CD4-positive, alpha-beta T cell treated with Interleukin-6 for 4 hours (primary cell): ENCODE measurements around the gene AWAT2.
"Not testable (repeated sequence)": the region's sequence is repeated elsewhere in the genome, so short reads cannot be mapped to it uniquely, and the experiment has no call there.

Source experiments
- DNase-seq: peaks from one replicate; pipeline ENCODE4 v3.0.0-alpha.2; 2020; ENCODE audit warnings: mixed read lengths

The AWAT2 gene

DNA sequence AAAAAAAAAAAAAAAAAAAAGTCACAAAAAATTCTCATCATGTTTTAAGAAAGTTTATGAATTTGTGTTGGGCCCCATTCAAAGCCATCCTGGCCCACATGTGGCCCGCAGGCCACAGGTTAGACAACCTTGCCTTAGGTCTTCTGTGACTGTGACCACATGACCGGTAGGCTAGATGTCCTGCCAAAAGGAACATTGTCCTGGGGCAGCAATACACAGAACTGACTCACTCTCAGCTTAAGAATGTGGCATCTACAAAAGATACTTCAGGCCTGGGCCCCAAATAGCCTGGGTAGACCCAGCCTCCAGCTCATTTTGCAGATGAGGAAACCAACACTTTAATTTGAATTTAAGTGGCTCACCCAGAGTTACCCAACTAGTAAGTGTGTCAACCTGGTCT is 10.0 kb downstream of the AWAT2 start:
- DNase-seq = no peak

DNA sequence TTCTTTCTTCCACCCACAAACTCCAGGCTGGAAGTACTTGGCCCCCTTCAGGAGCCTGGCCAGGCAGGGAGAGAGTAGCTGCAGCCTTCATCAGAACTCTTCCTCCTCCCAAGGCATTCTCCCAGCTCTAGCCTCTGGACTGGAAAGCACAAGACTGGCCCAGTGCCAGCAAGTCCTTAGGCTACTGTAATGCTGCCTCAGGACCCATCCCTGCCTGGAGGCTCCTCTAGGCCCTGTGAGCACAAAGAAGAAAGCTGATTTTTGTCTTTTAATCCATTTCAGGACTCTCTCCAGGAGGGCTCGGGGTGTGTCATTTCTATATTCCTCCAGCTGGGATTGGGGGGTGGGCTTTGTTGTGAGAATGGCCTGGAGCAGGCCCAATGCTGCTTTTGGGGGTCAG is 10.8 kb downstream of the AWAT2 start:
- DNase-seq = no peak

DNA sequence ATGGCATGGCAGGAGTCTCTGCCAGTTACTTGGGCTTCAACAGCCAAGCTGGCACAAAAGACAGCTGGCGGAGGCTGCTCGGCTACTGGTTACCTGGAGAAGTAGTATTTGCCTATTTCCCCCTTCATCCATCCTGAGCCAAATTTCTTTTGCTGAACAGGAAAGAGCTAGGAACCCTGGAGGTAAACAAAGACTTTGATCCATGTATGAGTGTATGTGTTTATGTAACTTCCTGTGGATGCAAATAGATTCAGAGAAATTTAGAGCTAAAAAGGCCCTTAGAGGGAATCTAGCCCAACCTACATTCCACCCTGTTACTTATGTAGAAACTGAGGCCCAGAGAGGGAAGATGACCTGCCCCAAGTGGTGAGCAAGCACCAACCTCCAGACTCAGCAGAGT is 11.2 kb downstream of the AWAT2 start:
- no peak for DNase-seq

GRCh38 chrX:70034646-70035045 is 15.1 kb downstream of the AWAT2 start:
- DNase-seq = no peak

DNA sequence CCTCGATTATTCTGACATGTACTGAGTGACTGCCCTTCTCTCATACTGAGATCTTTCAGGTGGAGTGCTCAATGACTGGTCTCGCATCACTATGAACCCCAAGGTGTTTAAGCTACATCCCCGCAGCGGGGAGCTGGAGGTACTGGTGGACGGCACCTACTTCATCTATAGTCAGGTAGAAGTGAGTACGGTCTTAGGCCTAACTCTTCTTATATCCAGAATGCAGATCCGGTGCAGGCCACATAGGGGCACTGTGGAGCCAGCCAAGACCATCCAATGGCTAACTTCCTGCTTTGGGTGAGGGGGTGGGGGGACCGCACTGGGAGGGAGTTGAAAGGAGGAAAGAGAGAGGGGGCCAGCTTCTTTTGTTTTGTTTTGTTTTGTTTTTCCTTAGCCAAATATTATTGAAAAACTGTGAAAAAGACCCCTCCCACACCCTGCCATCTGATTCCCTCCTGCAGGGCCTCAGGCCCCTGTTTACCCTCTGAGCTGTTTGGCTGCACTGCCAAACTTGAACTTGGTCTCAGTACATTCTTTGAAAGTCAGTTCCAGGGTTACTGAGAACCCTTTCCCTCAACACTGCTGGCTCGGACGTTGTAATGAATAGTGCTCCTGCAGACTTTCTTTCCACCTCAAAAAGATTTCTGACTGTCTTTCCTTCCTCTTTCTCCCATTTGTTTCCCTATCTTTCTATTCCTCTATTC is 16.2 kb downstream of the AWAT2 start:
- peak; percentile 17 for DNase-seq

GRCh38 chrX:70032792-70033191 is 16.9 kb downstream of the AWAT2 start:
- DNase-seq = no peak

DNA sequence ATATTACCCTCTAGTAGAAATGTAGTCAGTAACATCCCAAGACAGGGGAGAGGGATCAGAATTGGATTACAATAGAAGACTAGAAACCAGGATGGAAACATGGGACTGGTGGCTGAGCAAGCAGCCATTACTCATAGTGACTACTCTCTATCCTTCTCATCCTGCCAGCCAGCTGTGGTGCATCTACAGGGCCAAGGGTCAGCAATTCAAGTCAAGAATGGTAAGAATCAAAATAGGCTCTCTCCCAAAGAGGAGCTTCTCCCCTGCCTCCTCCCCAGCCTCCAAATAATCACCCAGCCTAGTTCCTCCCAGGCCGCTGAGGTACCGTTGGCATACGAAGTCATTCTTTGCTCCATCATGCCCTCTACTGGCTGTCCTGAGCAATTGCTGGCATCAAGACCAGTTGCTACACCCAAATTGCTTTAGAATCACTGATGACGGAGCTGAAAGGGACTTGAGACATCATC is 19.4 kb downstream of the AWAT2 start:
- DNase-seq = peak; percentile 53

- no peak for DNase-seq
These were observed 19.9 kb downstream of the AWAT2 start for GRCh38 chrX:70029863-70030262.

- no peak for DNase-seq
These were observed 22.9 kb downstream of the AWAT2 start for GRCh38 chrX:70026851-70027200.

GRCh38 chrX:70026112-70026850 is 23.5 kb downstream of the AWAT2 start:
- DNase-seq = no peak

- no peak for DNase-seq
These were observed 24.3 kb downstream of the AWAT2 start for GRCh38 chrX:70025464-70025863.

GRCh38 chrX:70022616-70023015 is 27.1 kb downstream of the AWAT2 start:
- no peak for DNase-seq

- DNase-seq = no peak
These were observed 33.2 kb downstream of the AWAT2 start for GRCh38 chrX:70016513-70016912.

GRCh38 chrX:70013466-70014381 is 36.0 kb downstream of the AWAT2 start:
- no peak for DNase-seq

- no peak for DNase-seq
These were observed 37.0 kb downstream of the AWAT2 start for GRCh38 chrX:70012756-70013155.

DNA sequence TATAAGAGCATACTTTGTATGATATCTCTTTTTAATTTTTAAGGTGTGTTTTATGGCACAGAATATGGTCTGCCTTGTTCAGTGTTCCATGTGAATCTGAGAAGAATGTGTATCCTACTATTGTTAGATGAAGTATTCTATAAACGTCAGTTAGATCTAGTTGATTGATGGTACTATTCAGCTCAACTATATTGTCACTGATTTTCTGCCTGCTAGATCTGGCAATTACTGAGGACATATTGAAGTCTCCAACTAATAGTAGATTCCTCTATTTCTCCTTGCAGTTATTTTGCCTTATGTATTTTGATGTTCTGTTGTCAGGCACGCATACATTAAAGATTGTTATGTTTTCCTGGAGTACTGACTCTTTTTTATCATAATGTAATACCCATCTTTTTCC is 39.8 kb downstream of the AWAT2 start:
- no peak for DNase-seq

GRCh38 chrX:70009049-70009448 is 40.7 kb downstream of the AWAT2 start:
- no peak for DNase-seq

DNA sequence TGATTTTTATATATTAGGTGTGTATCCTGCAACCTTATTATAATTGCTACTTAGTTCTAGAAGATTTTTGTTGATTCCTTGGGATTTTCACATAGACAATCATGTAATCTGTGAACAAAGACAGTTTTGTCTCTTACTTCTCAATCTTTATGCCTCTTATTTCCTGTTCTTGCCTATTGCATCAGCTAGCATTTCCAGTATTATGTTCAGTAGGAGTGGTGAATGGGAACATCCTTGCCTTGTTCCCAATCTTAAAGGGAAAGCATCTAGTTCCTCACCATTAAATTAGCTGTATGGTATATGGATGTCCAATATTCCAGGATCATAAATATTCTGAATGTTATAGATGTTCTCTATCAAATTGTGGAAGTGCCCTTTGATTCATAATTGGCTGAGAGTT is 41.8 kb downstream of the AWAT2 start:
- no peak for DNase-seq

DNA sequence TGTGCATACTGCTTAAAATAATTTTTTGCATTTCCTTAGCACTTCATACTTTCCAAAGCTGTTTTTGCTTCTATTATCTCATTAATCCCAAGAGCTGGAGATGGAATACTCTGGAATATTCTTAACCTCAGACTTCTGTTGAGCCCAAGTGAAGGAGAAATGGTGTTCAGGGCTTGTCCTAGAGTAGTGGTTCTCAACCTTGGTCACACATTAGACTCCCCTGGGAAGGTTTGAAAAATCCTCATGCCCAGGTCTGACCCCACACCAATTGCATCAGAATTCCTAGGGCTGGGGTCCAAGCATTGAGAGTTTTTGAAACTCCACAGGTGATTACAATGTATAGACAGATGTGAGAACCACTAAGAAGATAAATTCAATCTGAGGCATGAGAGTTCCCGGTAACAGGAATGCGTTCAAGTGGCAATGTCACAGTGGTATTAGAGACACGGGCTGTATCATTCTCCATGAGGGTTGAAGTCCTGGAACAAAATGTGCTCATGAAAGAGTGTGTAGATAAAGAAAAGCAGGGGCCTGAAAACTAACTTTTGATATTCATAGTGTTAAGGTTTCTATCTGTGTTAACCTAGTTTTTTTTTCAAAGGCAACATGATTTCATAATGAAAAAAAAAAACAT is 47.9 kb downstream of the AWAT2 start:
- DNase-seq = no peak

GRCh38 chrX:70001269-70001668 is 48.5 kb downstream of the AWAT2 start:
- no peak for DNase-seq

GRCh38 chrX:69998299-69998698 is 51.4 kb downstream of the AWAT2 start:
- DNase-seq = not testable (repeated sequence)

GRCh38 chrX:69996113-69996468 is 53.6 kb downstream of the AWAT2 start:
- no peak for DNase-seq
